Measurements from ENCODE around the gene PGGT1B.
A peak's percentile ranks its signal among the peaks of the same experiment; 100 is the strongest.

- TF ChIP-seq CTCF (IDR thresholded peaks at IDR 0.05; ENCODE audit: control extremely low read depth in 1 of 3, insufficient read depth in 1 of 3, low read depth in 1 of 3, low read length in 3 of 3) = no peak
- TF ChIP-seq POLR2AphosphoS5 (IDR thresholded peaks at IDR 0.05; ENCODE audit: low read depth, low read length) = peak; percentile 84; the same call in 1 of the 2 replicates
- no peak for TF ChIP-seq NANOG (IDR thresholded peaks at IDR 0.05; ENCODE audit: insufficient read depth, low read depth, low read length, poor library complexity, severe bottlenecking)
- TF ChIP-seq EZH2 (IDR thresholded peaks at IDR 0.05; ENCODE audit: low read depth, low read length, severe bottlenecking) = no peak
- no peak for TF ChIP-seq CHD2 (IDR thresholded peaks at IDR 0.05; ENCODE audit: low read length)
Measured at GRCh38 chr5:115262321-115263077, at the start of gene PGGT1B.

Measured in H1 (cell line).